Caki2 (cell line): ENCODE results near the gene ABCA13. TPM values are rescaled to one million over a fixed set of nuclear protein-coding genes. Genes with fewer than 3 reads are reported as not detected.
A peak's percentile ranks its signal among the peaks of the same experiment; 100 is the strongest.
"Not testable (repeated sequence)": the region's sequence is repeated elsewhere in the genome, so short reads cannot be mapped to it uniquely, and the experiment has no call there.

ENCODE experiments used
- DNase-seq: peaks from one replicate; pipeline ENCODE4 v3.0.0-alpha.2; 2015; ENCODE audit warnings: low read depth
- in situ Hi-C: cut with HindIII; loops from 2 replicates; pipeline ENCODE4 v1.10.0; 2016; ENCODE audit warnings: low sequenced_read_pairs, low pct_unique_long_range_greater_than_20kb, mixed read lengths
- total RNA-seq: library from RNA; depleted of rRNA; stranded (reverse); fragments of >200 nt; shearing (Covaris generic); gene quantifications from 2 replicates; pipeline ENCODE4 v1.2.3, GENCODE V29; 2014; ENCODE audit warnings: low replicate concordance; rRNA removed

ABCA13 gene
- 2.8 and 6.3 TPM in 2 replicates for total RNA-seq

- DNase-seq = no peak
- in situ Hi-C loops = no loop called here
Observed at GRCh38 chr7:48171202-48171601, at the start of gene ABCA13. TSS of gene ABCA13 (plus strand) at chr7:48171458. CDS start at chr7:48171484, 26 bp downstream.

- no peak for DNase-seq
- in situ Hi-C loops = no loop called here
Observed at GRCh38 chr7:48126037-48126436, 45.2 kb upstream of the ABCA13 start.

- no peak for DNase-seq
- in situ Hi-C loops = no loop called here
Observed at GRCh38 chr7:48130658-48131108, 40.6 kb upstream of the ABCA13 start.

- in situ Hi-C loops = no loop called here
- no peak for DNase-seq
Observed at GRCh38 chr7:48132792-48133191, 38.5 kb upstream of the ABCA13 start.

- peak; percentile 18 for DNase-seq
- in situ Hi-C loops = no loop called here
Observed at GRCh38 chr7:48139459-48139858, 31.8 kb upstream of the ABCA13 start.

- peak; percentile 27 for DNase-seq
- in situ Hi-C loops = no loop called here
Observed at GRCh38 chr7:48140001-48140681, 31.1 kb upstream of the ABCA13 start.

GRCh38 chr7:48141521-48141920, 29.7 kb upstream of the ABCA13 start:
- DNase-seq = no peak
- in situ Hi-C loops = no loop called here

GRCh38 chr7:48144291-48144768, 26.9 kb upstream of the ABCA13 start:
- in situ Hi-C loops = no loop called here
- no peak for DNase-seq

- in situ Hi-C loops = no loop called here
- DNase-seq = no peak
Observed at GRCh38 chr7:48147078-48147591, 24.1 kb upstream of the ABCA13 start.

GRCh38 chr7:48147690-48148089, 23.6 kb upstream of the ABCA13 start:
- in situ Hi-C loops, DNase-seq: not testable (repeated sequence)

GRCh38 chr7:48148311-48148710, 22.9 kb upstream of the ABCA13 start:
- no peak for DNase-seq
- in situ Hi-C loops = no loop called here

- in situ Hi-C loops = no loop called here
- no peak for DNase-seq
Observed at GRCh38 chr7:48149058-48149457, 22.2 kb upstream of the ABCA13 start.

- in situ Hi-C loops = no loop called here
- no peak for DNase-seq
Observed at GRCh38 chr7:48150086-48150485, 21.2 kb upstream of the ABCA13 start.

- in situ Hi-C loops = no loop called here
- DNase-seq = peak; percentile 23
Observed at GRCh38 chr7:48154792-48155413, 16.4 kb upstream of the ABCA13 start.

GRCh38 chr7:48158404-48158803, 12.9 kb upstream of the ABCA13 start:
- in situ Hi-C loops = no loop called here
- DNase-seq = no peak

- DNase-seq = no peak
- in situ Hi-C loops = no loop called here
Observed at GRCh38 chr7:48161407-48162125, 9.7 kb upstream of the ABCA13 start.

- no peak for DNase-seq
- in situ Hi-C loops = no loop called here
Observed at GRCh38 chr7:48165157-48165556, 6.1 kb upstream of the ABCA13 start.

- DNase-seq = peak; percentile 48
Observed at GRCh38 chr7:48168159-48168558, 3.1 kb upstream of the ABCA13 start.

GRCh38 chr7:48170506-48170905, 752 bp upstream of the ABCA13 start:
- in situ Hi-C loops = no loop called here
- no peak for DNase-seq

More at GRCh38 chr7:48168159-48168558, 3.1 kb upstream of the ABCA13 start:
- in situ Hi-C loops = no loop called here
